Cerebellar cortex (tissue), 1 donor: ENCODE measurements around the gene UBE3C.

Experiments used
- DNase-seq: peaks from one replicate; pipeline ENCODE4 v3.0.0-alpha.2; 2015; ENCODE audit warnings: low spot score

The UBE3C gene

DNA sequence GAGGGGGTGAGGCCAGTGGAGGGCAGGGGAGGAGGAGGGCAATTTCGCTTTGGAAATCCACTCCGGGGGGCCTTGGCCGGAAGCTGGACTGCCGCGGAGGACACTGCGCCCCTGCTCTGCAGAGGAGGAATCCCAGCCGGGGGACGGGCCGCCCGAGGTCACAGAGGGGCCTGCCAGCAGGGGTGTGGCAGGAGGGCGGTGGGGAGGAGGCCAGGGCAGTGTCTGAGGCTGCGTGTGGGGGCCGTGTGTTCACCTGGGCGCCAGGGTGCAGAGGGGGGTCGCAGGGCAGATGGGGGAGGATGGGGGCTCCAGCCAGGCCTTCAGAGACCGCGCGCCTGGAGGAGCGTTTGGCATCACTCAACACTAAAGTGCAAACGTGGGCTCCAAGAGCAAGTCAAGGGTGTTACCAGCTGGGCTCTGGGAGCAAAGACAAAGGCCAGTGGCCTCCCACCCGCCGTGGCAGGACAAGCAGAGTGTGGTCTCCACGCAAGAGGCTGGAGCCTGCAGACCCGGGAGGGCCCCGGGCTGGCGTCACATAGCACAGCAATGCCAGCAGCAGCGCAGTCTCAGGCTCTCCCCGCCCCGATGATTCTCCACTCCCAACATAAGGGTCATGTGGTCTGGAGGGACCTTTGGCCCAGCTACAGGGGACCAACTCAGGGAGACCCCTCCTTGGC, 152.8 kb downstream of the UBE3C start:
- DNase-seq: no peak

DNA sequence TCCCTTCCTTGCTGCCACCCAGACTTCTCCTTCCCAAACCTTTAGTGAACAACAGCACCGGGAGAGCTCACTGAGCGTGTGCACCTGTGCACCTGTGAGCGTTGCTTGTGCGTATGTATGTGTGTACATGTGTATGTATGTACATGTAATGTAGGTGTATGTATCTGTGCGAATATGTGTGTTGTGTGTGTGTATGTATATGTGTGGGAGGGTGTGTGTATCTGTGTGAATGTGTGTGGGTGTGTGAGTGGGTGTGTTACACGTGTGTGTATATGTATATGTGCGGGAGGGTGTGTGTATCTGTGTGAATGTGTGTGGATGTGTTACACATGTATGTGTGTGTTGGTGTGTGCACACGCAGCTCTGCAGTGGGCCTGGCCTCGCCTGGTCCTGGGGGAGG, 153.5 kb downstream of the UBE3C start:
- no peak for DNase-seq

DNA sequence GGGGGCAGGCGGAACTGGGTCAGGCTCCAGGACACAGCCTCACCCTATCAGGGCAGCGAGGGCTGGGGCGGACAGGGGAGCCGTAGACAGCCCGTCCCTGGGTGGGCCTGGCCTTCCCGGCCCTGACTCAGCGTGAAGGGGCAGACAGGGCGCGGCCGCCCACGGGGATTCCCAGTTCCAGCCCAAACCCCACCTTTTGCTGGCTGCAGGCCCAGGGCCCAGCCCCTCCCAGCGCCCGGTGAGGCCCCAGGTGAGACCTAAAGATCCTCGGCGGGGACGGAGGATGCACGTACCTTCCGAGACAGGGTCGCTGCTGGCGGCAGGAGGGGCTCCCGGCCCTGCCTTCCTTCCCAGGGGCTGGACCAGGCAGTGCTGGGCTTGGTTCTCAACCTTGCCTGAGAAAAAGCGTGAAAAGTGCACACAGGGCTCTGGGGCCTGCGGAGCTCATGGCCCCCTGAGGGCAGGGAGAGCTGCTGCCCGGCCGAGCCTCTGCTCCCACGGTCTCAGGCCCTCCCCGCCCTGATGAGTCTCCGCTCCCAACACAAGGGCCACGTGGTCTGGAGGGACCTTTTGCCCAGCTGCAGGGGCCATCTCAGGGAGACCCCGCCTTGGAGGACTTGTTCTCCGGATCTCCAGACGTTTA, 154.2 kb downstream of the UBE3C start:
- DNase-seq: no peak

DNA sequence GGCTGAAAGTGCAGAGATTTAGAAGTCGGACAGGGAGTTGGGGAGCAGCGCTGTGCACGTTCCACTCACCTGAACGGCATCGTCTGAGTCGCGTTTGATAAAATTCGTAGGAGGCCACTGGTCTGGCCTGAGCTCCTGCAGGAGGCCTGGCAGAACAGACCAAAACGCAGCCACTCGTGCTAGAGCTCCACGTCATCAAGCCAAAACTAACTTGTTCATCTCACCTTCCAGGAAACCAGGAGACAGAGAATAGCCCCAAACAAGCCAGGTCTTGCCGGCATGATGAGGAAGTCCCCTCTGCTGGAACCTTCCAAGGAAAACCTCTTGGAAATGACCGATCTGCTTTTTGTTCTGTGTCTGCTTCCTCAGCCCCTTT, 154.7 kb downstream of the UBE3C start:
- DNase-seq: no peak

DNA sequence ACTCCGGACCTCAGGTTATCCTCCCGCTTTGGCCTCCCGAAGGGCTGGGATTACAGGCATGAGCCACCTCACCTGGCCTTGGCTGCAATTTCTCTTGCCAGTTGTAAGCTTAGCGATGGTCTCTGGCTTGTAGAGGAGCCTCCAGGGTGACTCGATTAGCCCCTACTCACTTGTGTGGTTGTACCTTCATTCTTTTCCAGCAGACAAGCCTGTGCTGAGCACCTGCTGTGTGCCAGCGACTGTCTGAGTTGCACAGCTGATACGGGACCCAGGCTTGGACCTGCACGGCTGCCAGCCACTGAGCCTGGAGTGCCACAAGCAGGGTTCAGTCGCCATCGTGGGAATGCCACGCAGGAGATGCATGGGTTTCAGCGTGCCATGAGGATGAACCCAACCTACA, 156.0 kb downstream of the UBE3C start:
- no peak for DNase-seq

DNA sequence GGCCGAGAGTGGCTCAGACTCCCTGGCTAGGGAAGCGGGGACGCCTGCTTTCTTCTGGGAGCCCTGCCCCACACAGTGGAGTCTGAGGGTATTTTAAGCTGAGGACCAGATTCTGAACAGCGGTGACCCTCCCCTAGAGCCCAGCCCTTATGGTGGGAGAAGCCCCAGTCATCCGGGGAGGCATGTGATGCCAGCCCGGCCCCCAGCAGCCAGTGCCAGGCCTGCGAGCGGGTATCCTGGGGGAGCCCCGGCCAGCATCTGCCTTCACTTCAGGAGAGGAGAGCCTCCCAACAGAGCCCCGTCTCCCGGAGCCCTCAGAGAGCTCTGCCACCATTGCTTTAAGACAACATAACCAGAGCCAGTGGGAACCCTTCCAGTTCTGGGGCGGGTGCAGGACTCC, 156.6 kb downstream of the UBE3C start:
- no peak for DNase-seq

DNA sequence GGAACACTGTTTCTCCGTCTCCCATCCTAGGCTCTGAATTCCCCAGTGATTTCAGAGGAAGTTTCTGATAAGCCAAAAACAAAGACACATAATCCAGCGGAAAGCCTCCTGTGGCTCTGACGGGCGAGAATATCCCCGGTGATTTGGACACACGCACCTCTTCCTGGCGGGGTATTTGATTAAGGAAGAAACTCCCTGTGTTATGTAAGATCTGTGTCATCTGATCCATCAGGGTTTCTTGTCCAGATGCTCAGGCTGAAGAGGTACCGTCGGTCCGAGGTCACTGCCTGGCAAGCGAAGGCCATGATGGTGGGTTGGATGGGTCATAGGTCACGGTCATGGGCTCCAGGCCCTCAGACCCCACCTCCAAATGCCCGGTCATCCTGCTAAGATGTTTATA, 158.5 kb downstream of the UBE3C start:
- no peak for DNase-seq

DNA sequence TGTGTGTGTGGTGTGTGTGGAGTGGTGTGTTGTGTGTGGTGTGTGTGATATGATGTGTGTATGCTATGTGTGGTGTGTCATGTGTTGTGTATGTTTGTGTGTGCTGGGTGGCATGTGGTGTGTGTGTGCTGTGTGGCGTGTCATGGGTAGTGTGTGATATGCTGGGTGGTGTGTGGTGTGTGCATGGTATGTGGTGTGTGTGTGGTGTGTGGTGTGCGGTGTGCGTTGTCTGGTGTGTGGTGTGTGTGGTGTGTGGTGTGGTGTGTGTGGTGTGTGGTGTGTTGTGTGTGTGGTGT, 160.5 kb downstream of the UBE3C start:
- no peak for DNase-seq

DNA sequence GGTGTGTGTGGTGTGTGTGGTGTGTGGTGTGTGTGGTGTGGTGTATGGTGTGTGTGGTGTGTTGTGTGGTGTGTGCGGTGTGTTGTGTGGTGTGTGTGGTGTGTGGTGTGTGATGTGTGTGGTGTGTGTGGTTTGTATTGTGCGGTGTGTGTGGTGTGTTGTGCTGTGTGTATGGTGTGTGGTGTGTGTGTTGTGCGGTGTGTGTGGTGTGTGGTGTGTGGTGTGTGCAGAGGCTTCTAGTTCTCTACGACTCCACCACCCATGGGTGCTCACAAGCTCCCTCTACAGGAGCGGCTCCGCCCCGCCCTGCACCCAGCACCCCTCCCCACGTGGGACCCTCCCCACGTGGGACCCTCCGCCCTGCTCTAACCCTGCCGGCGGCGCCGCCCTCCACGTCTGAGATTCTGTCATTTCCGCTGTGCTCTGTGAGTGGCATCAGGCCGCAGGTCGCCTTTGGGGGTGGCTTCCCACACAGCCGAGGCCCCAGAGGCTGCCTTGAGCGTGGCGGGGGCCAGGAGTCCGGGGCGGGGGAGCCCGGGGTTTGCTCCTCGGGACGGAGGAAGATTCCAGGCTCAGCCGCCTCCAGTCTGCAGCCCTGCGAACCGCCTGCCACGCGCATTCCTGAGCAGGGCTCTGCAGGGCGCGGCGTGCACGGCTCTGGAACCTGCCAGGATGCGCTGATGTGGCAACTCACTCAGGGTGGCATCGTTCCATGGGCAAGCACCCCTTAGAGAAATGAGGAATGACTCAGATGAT, 161.1 kb downstream of the UBE3C start:
- DNase-seq: no peak

DNA sequence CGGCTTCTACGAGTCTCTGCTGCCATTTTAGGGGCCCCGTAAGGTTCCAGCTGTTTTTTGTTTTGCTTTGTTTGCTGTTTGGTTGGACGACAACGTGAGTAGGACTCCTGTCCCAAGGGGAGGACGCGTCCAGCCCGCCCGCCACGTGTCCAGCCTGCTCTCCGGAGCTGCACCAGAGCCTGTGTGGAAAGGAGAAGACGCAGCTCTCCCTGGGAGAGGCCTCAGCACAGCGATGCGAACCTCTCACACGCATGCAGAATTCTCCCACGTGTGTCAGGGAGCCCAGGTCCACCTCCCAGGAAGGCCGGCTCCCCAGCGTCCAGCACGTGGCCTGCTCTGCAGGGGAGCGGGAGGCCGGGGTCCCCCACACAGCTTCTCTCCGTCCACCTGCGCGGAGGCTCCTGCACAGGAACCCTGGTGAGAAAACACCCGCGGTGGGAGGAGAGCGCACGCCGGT, 161.7 kb downstream of the UBE3C start:
- DNase-seq: no peak

DNA sequence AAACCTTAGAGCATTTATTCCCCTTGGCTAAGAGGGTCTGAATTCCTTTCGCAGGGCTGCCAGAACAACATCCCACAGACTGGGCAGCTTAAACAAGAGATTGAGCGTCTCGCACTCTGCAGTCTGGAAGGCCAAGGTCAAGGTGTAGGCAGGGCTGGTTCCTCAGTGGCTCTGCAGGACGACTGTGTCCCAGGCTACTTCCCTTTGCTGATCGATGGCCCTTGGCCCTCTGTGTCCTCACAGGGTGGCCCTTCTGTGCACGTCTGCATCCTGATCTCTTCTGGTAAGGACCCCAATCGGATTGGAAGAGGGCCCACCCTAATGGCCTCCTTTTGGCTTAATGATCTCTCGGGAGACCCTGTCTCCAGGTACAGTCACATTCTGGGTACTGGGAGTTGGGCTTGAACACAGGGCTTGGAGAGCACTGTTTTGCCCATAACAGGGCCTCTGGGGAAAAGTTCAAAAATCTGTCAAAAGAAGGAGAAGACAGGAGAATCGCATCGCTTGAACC, 162.9 kb downstream of the UBE3C start:
- no peak for DNase-seq

DNA sequence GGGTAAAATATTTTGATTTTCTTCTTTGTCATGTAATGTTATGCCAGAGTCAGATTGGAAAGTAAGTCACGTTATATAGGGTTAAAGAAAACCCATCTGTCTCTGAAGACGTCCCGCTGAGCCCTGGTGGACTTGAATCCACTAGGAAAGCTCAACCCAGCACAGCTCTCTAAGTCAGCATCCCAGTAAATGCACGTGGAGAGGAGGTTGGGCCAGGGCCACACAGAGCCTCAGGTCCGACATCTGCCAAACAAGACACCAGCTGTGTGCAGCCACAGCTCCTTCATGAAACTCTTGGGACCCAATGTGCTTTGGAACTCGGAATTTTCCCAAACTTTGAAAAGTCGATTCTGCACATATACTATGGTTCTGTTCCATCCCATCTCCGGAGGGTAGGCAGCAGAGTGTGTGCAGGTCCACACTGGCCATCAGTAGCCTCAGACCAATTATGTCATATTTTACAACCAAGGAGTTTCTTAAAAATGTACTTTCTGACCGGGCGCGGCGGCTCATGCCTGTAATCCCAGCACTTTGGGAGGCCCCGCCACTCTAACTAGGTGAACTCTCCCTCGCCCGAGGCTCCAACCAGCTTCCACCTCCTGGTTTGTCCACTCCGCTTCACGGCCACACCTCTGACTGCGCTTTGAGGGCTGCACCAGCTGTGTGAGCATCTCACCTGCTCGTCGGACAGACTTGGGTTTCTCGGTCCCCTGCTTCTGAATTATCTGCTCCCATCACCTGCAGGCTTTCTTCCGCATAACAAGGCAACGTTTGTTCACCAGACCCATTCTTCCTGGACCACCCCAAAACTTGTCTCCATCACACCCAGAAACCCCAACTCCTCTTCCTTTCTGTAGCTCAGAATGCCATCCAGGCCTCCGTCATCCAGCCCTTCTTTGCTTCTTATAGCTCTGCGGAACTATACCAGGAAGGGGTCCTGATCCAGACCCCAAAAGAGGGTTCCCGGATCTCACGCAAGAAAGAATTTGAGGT, 168.4 kb downstream of the UBE3C start:
- no peak for DNase-seq

DNA sequence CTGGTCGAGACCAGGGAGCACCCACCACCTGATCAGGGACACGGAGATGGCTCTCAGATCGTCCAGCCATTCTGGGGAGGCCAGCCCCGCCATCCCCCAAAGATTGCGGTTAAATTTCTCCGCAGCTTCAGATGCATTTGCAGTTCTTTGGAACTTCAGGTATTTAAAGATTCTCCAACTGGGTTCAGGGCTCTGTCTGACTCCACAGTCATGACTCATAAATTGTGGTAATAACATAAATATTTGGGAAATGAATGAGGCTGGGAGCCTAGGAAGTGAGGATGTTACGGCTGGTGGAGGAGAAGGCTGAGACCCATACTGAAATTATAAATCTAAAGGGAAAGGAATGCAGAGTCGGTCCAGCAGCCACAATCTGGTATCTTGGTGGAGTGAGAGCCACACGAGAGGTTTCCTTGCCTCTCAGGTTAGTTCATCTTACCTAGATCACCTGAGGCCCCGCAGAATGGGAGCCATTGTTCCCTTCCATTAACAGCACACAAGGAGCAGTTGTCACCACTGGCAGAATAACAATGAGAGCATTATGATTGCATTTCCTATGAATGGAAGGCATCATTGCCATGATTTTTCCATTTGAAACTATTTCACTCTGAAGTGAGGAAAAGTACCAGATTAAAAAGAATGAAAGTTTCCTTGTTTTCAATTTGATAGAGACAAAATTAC, 171.4 kb downstream of the UBE3C start:
- no peak for DNase-seq

DNA sequence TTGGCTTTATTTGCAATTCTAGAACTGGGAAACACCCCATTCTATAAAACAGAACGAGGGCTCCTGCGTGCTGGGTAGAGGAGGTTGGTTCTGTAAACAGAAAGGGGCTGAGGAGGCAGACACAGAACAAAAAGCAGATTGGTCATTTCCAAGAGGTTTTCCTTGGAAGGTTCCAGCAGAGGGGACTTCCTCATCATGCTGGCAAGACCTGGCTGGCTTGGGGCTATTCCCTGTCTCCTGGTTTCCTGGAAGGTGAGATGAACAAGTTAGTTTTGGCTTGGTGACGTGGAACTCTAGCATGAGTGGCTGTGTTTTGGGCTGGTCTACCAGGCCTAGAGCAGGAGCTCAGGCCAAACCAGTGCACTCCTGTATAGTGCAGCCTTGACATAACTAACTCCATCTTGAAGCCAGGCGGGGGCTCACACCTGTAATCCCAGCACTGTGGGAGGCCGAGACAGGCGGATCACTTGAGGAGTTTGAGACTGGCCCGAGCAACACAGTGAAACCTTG, 172.0 kb downstream of the UBE3C start:
- DNase-seq: no peak

DNA sequence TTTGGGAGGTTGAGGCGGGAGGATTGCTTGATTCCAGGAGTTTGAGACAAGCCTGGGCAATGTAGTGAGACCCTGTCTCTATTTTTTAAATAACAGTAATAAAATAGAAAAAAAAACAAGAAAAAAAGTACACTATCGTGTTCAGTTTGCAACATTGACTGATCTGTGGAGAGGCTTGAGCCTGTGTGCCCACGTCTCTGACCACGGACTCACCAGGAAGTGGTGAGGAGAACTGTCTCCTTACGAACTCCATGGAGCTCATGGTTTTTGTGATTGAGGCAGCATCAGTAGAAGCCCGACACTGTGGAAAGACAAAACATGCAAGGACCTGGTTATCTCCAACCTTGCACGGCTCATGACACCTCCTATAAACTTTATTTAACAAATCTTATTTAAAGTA, 174.2 kb downstream of the UBE3C start:
- no peak for DNase-seq

DNA sequence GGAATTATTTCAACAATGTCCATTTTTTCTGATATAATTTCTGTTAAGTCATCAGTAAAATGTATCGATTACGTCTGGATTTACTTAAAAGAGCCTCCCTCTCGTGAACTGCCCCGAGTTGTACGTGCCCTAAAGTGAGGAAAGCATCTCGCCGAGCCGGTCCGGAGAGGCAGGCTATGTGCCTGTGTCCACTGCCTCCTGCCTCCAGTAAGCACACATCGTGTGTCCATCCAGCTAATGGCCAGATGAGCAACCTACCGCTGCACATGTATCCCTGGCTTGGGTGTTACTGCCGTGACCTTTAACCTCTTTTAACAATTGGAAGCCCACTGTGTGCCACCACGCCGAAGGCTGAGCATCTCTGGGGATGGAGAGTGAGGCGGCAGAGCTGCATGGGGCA, 174.9 kb downstream of the UBE3C start:
- DNase-seq: no peak

DNA sequence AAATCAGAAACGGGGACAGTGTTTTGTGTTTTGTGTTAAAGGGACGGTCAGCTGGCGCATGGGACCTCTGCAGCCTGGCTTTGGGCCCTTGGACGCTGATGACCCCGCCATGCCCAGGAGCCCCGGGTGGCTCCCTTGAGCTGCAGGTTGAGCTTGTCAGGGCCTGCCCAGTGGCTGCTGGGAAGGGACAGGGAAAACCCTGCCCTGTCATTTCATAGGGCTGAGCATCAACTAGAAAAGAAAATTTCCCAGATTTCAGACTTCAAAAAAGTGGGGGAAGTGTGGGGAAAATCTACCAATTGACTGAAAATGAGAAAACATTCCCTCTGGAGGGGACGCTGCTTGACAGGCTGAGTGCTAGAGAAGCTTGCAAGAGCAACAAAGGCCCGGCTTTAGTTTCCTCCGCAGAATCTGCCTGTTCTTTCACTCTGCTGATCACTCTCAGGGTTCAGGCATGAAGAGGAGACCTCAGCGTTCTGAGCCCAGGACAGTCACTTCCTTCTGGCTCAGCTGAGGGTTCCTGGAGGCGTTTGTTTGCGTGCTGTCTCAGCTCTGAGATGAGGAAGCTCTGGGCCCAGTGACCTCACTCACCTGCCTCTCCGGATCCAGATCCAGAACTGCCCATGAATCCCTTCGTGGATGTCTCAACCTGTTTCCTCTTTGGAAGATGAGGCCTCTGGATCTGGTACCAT, 179.4 kb downstream of the UBE3C start:
- DNase-seq: no peak
